Endothelial cell of umbilical vein (primary cell): ENCODE results near the gene NHERF2. TPM values are rescaled to one million over a fixed set of nuclear protein-coding genes. Genes with fewer than 3 reads are reported as not detected.

Experiments
- BruUV-seq: library from RNA; stranded (reverse); fragments of 400-500 nt; replicated peaks from 2 replicates; lab custom pipeline; 2021; lab: Mats Ljungman, UMichigan
- CTCF ChIA-PET: fragments of 300-600, 350-600 bp; sonication (Branson Sonifier 250); formaldehyde crosslinking; loops from one replicate; lab custom pipeline; 2021; ENCODE audit warnings: antibody characterized with exemption, inconsistent platforms; lab: Charles Lee
- POLR2A ChIA-PET: fragments of 300-600, 350-600 bp; sonication (Branson Sonifier 250); formaldehyde crosslinking; loops from one replicate; lab custom pipeline; 2021; ENCODE audit warnings: antibody characterized with exemption, inconsistent platforms; lab: Charles Lee
- DNase-seq: peaks from one replicate; pipeline ENCODE4 v3.0.0-alpha.2; 2011; ENCODE audit warnings: low read depth, low spot score
- FAIRE-seq: peaks from 2 replicates; lab custom pipeline; 2011; peaks lifted over from hg19 to GRCh38; lab: Jason Lieb, UNC
- H2AFZ ChIP-seq: 2 replicates; pipeline ENCODE4 v1.6.0; 2012; ENCODE audit warnings: low read depth, low read length, control low read depth, inconsistent platforms
- H3K27ac ChIP-seq: 2 replicates; pipeline ENCODE4 v1.5.1; 2011; ENCODE audit warnings: low read depth, mild to moderate bottlenecking, control low read depth, low read length, moderate library complexity; ENCODE audit not compliant: insufficient read depth
- H3K27me3 ChIP-seq, 2 experiments: 2 replicates each; pipeline versions ENCODE4 v1.6.0 to v1.6.1; 2011; ENCODE audit warnings: low read length in 2 of 2, mixed read lengths in 1 of 2; ENCODE audit not compliant: control insufficient read depth in 2 of 2, insufficient read depth in 2 of 2
- H3K36me3 ChIP-seq, 2 experiments: 2 replicates in 1 of 2; 3 replicates in 1 of 2; pipeline ENCODE4 v1.5.1; 2011; ENCODE audit warnings: low read length in 2 of 2, mild to moderate bottlenecking in 1 of 2, moderate library complexity in 1 of 2; ENCODE audit not compliant: control insufficient read depth in 2 of 2, insufficient read depth in 2 of 2; ENCODE audit errors: extremely low read depth in 1 of 2
- H3K4me1 ChIP-seq: 3 replicates; pipeline ENCODE4 v1.5.1; 2011; ENCODE audit warnings: mild to moderate bottlenecking, low read length; ENCODE audit not compliant: control insufficient read depth, insufficient read depth; ENCODE audit errors: extremely low read depth
- H3K4me2 ChIP-seq: 2 replicates; pipeline ENCODE4 v1.6.1; 2011; ENCODE audit warnings: low read length, control low read depth, mixed read lengths; ENCODE audit not compliant: insufficient read depth
- H3K4me3 ChIP-seq, 3 experiments: fragments of 200-600 bp in 1 of 3; sonication (generic), shearing (Covaris generic) in 1 of 3; replicated peaks in 1 of 3; 2 replicates each; pipeline ENCODE4 v1.5.1; 2011 to 2016; ENCODE audit warnings: control low read depth in 3 of 3, low read length in 3 of 3, mild to moderate bottlenecking in 2 of 3, inconsistent platforms in 1 of 3, low read depth in 1 of 3, moderate library complexity in 1 of 3; ENCODE audit not compliant: insufficient read depth in 1 of 3
- H3K79me2 ChIP-seq: 2 replicates; pipeline ENCODE4 v1.6.0; 2012; ENCODE audit warnings: low read length, inconsistent platforms; ENCODE audit not compliant: control insufficient read depth, insufficient read depth
- H3K9ac ChIP-seq: replicated peaks from 2 replicates; pipeline ENCODE3; 2011; ENCODE audit warnings: low read length, control low read depth; ENCODE audit not compliant: insufficient read depth; ENCODE audit errors: extremely low read depth
- H3K9me1 ChIP-seq: replicated peaks from 3 replicates; pipeline ENCODE4 v1.6.0; 2011; ENCODE audit warnings: mild to moderate bottlenecking, low read length; ENCODE audit not compliant: control insufficient read depth, insufficient read depth; ENCODE audit errors: extremely low read depth
- H3K9me3 ChIP-seq: replicated peaks from 2 replicates; pipeline ENCODE4 v1.5.1; 2012; ENCODE audit warnings: low read length, inconsistent platforms; ENCODE audit not compliant: control insufficient read depth, insufficient read depth
- H4K20me1 ChIP-seq: replicated peaks from 2 replicates; pipeline ENCODE3; 2011; ENCODE audit warnings: mild to moderate bottlenecking, low read length; ENCODE audit not compliant: control insufficient read depth, insufficient read depth; ENCODE audit errors: extremely low read depth
- CTCF ChIP-seq, 2 donors: IDR thresholded peaks; 1 replicate in 1 of 2; 2 replicates in 1 of 2; pipeline ENCODE4 v1.5.1; 2011; ENCODE audit warnings: low read length in 2 of 2, mild to moderate bottlenecking in 2 of 2, moderate library complexity in 2 of 2, control low read depth in 1 of 2, inconsistent platforms in 1 of 2, low read depth in 1 of 2; ENCODE audit not compliant: insufficient read depth in 1 of 2; ENCODE audit errors: extremely low read depth in 1 of 2
- EZH2 ChIP-seq: IDR thresholded peaks from 2 replicates; pipeline ENCODE4 v1.6.1; 2012; ENCODE audit warnings: borderline replicate concordance, low read depth, mild to moderate bottlenecking, moderate library complexity, low read length, inconsistent platforms; ENCODE audit not compliant: severe bottlenecking
- FOS ChIP-seq: IDR thresholded peaks from 2 replicates; pipeline ENCODE4 v1.6.1; 2011; ENCODE audit warnings: mild to moderate bottlenecking, low read length, moderate library complexity, borderline replicate concordance; ENCODE audit not compliant: insufficient read depth
- GATA2 ChIP-seq: IDR thresholded peaks from 2 replicates; pipeline ENCODE4 v1.7.0; 2011; ENCODE audit warnings: low read depth, mild to moderate bottlenecking, moderate library complexity, mixed read lengths, low read length; ENCODE audit not compliant: insufficient read length, insufficient read depth
- JUN ChIP-seq: IDR thresholded peaks from 2 replicates; pipeline ENCODE4 v1.6.1; 2011; ENCODE audit warnings: borderline replicate concordance, low read depth; ENCODE audit not compliant: insufficient read length, insufficient read depth
- MAX ChIP-seq: IDR thresholded peaks from 2 replicates; pipeline ENCODE4 v1.6.1; 2011; ENCODE audit not compliant: insufficient read depth, insufficient read length
- MYC ChIP-seq: IDR thresholded peaks from one replicate; pipeline ENCODE4 v1.6.1; 2011; ENCODE audit warnings: mild to moderate bottlenecking, low read depth, low read length
- POLR2A ChIP-seq: IDR thresholded peaks from 2 replicates; pipeline ENCODE4 v1.6.1; 2012; ENCODE audit warnings: low read depth, mild to moderate bottlenecking, control low read depth, low read length
- POLR2AphosphoS5 ChIP-seq: IDR thresholded peaks from 2 replicates; pipeline ENCODE4 v1.6.1; 2012; ENCODE audit warnings: low read depth, mild to moderate bottlenecking, control low read depth, low read length, moderate library complexity; ENCODE audit not compliant: insufficient read depth
- dilution Hi-C: fragments of 300-500 bp; cut with MboI; formaldehyde crosslinking; loops from one replicate; pipeline ENCODE4 v1.15.0; 2019; ENCODE audit warnings: low sequenced_read_pairs; ENCODE audit not compliant: extremely low pct_ligation_motif_present
- intact Hi-C: fragments of 100-400 bp; cut with micrococcal nuclease; formaldehyde crosslinking; loops from one replicate; pipeline ENCODE4 v1.10.0; 2022
- polyA plus RNA-seq, 4 experiments: library from polyadenylated mRNA; depleted of rRNA in 3 of 4; stranded (reverse) in 3 of 4; unstranded in 1 of 4; fragments of >200 nt; gene quantifications; 2 replicates each; pipeline versions ENCODE4 v1.2.1 to v1.2.3, GENCODE V29; 2011 to 2012; ENCODE audit warnings: missing spikeins in 1 of 4
- total RNA-seq: library from RNA; stranded (reverse); gene quantifications from 2 replicates; pipeline ENCODE4 v1.2.3, GENCODE V29; 2021

The NHERF2 gene
- total and polyA plus RNA-seq, 2 donors (not counting 3 experiments of a cell fraction or from before 2014, with no cell fraction given): 65.2 to 71.2 TPM

GRCh38 chr16:2058420-2058819 is 31.7 kb downstream of the NHERF2 start:
- FAIRE-seq (no peak), DNase-seq (no peak)
- intact Hi-C loops (no loop called here), dilution Hi-C loops (no loop called here)
- ChIA-PET CTCF (interaction anchor here (1.0 kb wide), 1 partner anchor 83 kb away, joined by 3 read pairs; no protein-coding TSS in a partner anchor), POLR2A (no interaction called here)
- H3K9me1 ChIP-seq: no peaks in the 10 kb centered on the region
- H3K27me3 ChIP-seq: no peaks in the 10 kb centered on the region
- no peak overlapping the region for H3K4me2 ChIP-seq
- H3K79me2 ChIP-seq: no peaks in the 10 kb centered on the region
- no peaks in the 10 kb centered on the region for H4K20me1 ChIP-seq
- H3K4me3 ChIP-seq: no peak overlapping the region
- no peak overlapping the region for H3K9ac ChIP-seq
- peaks cover 2 to 51% of the 10 kb centered on the region in 2 experiments for H3K36me3 ChIP-seq
- TF ChIP-seq GATA2: no peak
- no peak for TF ChIP-seq MYC
- TF ChIP-seq MAX: no peak
- no peak for TF ChIP-seq CTCF (IDR thresholded peaks at IDR 0.05; ENCODE audit: extremely low read depth in 1 of 2, insufficient read depth in 1 of 2, low read depth in 1 of 2, low read length in 2 of 2)
- no peak for TF ChIP-seq JUN
- TF ChIP-seq POLR2A: no peak
- TF ChIP-seq EZH2: no peak
- TF ChIP-seq POLR2AphosphoS5: no peak
- TF ChIP-seq FOS: no peak
- no peak overlapping the region for H3K27ac ChIP-seq
- BruUV-seq: no TSS peak
- H2AFZ ChIP-seq: no peak overlapping the region
- H3K9me3 ChIP-seq: no peaks in the 10 kb centered on the region
- H3K4me1 ChIP-seq: no peaks in the 10 kb centered on the region
